ENCODE data around the gene PTRH1. TPM values are rescaled to one million over a fixed set of nuclear protein-coding genes. Genes with fewer than 3 reads are reported as not detected.

PTRH1 gene
- polyA plus RNA-seq, 1 experiment = 5.2 TPM

GRCh38 chr9:127734747-127735529 lies 19.5 kb upstream of the PTRH1 start, which contains the start of gene TOR2A:
TSS of gene TOR2A (minus strand) at chr9:127735294. CDS start at chr9:127735270, 24 bp downstream.
- H3K4me3 ChIP-seq (ENCODE audit: low read depth, low read length) = peak within 1 kb of the TSS; percentile 72
- TF ChIP-seq CTCF (IDR thresholded peaks at IDR 0.05; ENCODE audit: low read depth, low read length) = peak; percentile 90
- CTCF ChIA-PET = interaction anchor here (0.6 to 2.4 kb wide), 71 partner anchors 9 to 459 kb away, joined by 3 to 62 read pairs (median 5); partner anchors contain the start of genes ENG, PTRH1, SH2D3C and ST6GALNAC4
- peak; percentile 91 for DNase-seq (ENCODE audit: low read depth, low spot score)
- no peaks in the 10 kb centered on the region for H3K9me3 ChIP-seq (ENCODE audit: control insufficient read depth, insufficient read depth, low read length)
- POLR2A ChIA-PET = interaction anchor here (0.5 to 1.5 kb wide), 12 partner anchors 12 to 376 kb away, joined by 3 to 9 read pairs (median 4); partner anchors contain the start of genes CDK9, PTRH1, ST6GALNAC4 and STXBP1
- peak within 1 kb of the TSS; percentile 21 for H3K27ac ChIP-seq (ENCODE audit: low read depth, low read length)
- no peaks in the 10 kb centered on the region for H3K27me3 ChIP-seq (ENCODE audit: control insufficient read depth, insufficient read depth, low read length)

- POLR2A ChIA-PET = interaction anchor here (0.5 to 1.5 kb wide), 12 partner anchors 11 to 376 kb away, joined by 3 to 9 read pairs (median 4); partner anchors contain the start of genes CDK9, PTRH1, ST6GALNAC4 and STXBP1
- no peak; the same call in 1 of the 2 replicates for TF ChIP-seq CTCF (IDR thresholded peaks at IDR 0.05; ENCODE audit: low read depth, low read length)
- H3K27ac ChIP-seq (ENCODE audit: low read depth, low read length) = peak overlapping the region; percentile 21
Observed at GRCh38 chr9:127734247-127734746, 18.8 kb upstream of the PTRH1 start.

GRCh38 chr9:127733614-127734013 lies 18.2 kb upstream of the PTRH1 start:
- Histone ChIP-seq H3K27me3 (ENCODE audit: control insufficient read depth, insufficient read depth, low read length) (no peaks in the 10 kb centered on the region), H3K9me3 (ENCODE audit: control insufficient read depth, insufficient read depth, low read length) (no peaks in the 10 kb centered on the region; the same call in 1 of the 2 replicates), H3K4me3 (ENCODE audit: low read depth, low read length) (no peak overlapping the region), H3K27ac (ENCODE audit: low read depth, low read length) (no peak overlapping the region)
- ChIA-PET CTCF (interaction anchor here (0.8 to 1.7 kb wide), 4 partner anchors 9 to 213 kb away, joined by 4 to 21 read pairs (median 9); partner anchors contain the start of genes PTRH1 and TTC16), POLR2A (no interaction called here)
- DNase-seq (ENCODE audit: low read depth, low spot score) = no peak
- TF ChIP-seq CTCF (IDR thresholded peaks at IDR 0.05; ENCODE audit: low read depth, low read length) = no peak

More at GRCh38 chr9:127734247-127734746, 18.8 kb upstream of the PTRH1 start:
- CTCF ChIA-PET = interaction anchor here (0.7 to 2.4 kb wide), 62 partner anchors 9 to 278 kb away, joined by 3 to 62 read pairs (median 5); partner anchors contain the start of genes ENG, PTRH1, SH2D3C and ST6GALNAC4
- no peak for DNase-seq (ENCODE audit: low read depth, low spot score)
- H3K9me3 ChIP-seq (ENCODE audit: control insufficient read depth, insufficient read depth, low read length) = no peaks in the 10 kb centered on the region; the same call in 1 of the 2 replicates
- peak overlapping the region; percentile 72 for H3K4me3 ChIP-seq (ENCODE audit: low read depth, low read length)
- no peaks in the 10 kb centered on the region for H3K27me3 ChIP-seq (ENCODE audit: control insufficient read depth, insufficient read depth, low read length)

- Histone ChIP-seq H3K4me3 (ENCODE audit: low read depth, low read length) (no peak overlapping the region), H3K9me3 (ENCODE audit: control insufficient read depth, insufficient read depth, low read length) (no peaks in the 10 kb centered on the region; the same call in 1 of the 2 replicates), H3K27me3 (ENCODE audit: control insufficient read depth, insufficient read depth, low read length) (no peaks in the 10 kb centered on the region), H3K27ac (ENCODE audit: low read depth, low read length) (no peak overlapping the region)
- POLR2A ChIA-PET = no interaction called here
- CTCF ChIA-PET = interaction anchor here (0.8 kb wide), 1 partner anchor 143 kb away, joined by 4 read pairs; no protein-coding TSS in a partner anchor
- DNase-seq (ENCODE audit: low read depth, low spot score) = no peak
- no peak for TF ChIP-seq CTCF (IDR thresholded peaks at IDR 0.05; ENCODE audit: low read depth, low read length)
Observed at GRCh38 chr9:127732444-127732843, 17.0 kb upstream of the PTRH1 start.

All from AG04450 (cell line).